Measurements from ENCODE around the gene OIT3.

- TF ChIP-seq EZH2 (IDR thresholded peaks at IDR 0.05) = no peak
- no peak for TF ChIP-seq POLR2AphosphoS5 (IDR thresholded peaks at IDR 0.05; ENCODE audit: borderline replicate concordance, low read depth, low read length)
- no peak for TF ChIP-seq FOXP2 (optimal IDR thresholded peaks at IDR 0.05; ENCODE audit: control extremely low read depth, extremely low read length, insufficient read depth)
Observed at GRCh38 chr10:72912736-72913135, 19.2 kb downstream of the OIT3 start.
